Astrocyte (in vitro differentiated cells and primary cell): ENCODE measurements around the gene XXYLT1.

Source experiments
- EZH2 ChIP-seq: IDR thresholded peaks from 2 replicates; pipeline ENCODE4 v1.6.1; 2012; ENCODE audit warnings: mild to moderate bottlenecking, low read length, inconsistent platforms; ENCODE audit not compliant: insufficient read depth
- TF ChIP-seq, protein P1 (sequence below): IDR thresholded peaks from 2 replicates; pipeline ENCODE4 v1.5.1; 2011; ENCODE audit warnings: low read depth, mild to moderate bottlenecking, inconsistent platforms, low read length, moderate library complexity; ENCODE audit not compliant: insufficient read depth

DNA sequence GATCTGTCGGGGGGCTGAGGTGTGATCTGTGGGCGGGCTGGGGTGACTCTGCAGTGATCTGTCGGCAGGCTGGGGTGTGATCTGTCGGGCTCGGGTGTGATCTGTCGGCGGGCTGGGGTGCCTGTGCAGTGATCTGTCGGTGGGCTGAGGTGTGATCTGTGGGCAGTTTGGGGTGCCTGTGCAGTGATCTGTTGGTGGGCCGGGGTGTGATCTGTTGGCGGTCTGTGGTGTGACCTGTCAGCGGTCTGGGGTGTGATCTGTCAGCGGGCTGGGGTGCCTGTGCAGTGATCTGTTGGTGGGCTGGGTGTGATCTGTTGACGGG, 205.1 kb downstream of the XXYLT1 start:
- TF ChIP-seq EZH2, result no peak
- TF ChIP-seq, protein P1, sequence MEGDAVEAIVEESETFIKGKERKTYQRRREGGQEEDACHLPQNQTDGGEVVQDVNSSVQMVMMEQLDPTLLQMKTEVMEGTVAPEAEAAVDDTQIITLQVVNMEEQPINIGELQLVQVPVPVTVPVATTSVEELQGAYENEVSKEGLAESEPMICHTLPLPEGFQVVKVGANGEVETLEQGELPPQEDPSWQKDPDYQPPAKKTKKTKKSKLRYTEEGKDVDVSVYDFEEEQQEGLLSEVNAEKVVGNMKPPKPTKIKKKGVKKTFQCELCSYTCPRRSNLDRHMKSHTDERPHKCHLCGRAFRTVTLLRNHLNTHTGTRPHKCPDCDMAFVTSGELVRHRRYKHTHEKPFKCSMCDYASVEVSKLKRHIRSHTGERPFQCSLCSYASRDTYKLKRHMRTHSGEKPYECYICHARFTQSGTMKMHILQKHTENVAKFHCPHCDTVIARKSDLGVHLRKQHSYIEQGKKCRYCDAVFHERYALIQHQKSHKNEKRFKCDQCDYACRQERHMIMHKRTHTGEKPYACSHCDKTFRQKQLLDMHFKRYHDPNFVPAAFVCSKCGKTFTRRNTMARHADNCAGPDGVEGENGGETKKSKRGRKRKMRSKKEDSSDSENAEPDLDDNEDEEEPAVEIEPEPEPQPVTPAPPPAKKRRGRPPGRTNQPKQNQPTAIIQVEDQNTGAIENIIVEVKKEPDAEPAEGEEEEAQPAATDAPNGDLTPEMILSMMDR, result no peak
